ENCODE results near the gene NAA10.

DNA sequence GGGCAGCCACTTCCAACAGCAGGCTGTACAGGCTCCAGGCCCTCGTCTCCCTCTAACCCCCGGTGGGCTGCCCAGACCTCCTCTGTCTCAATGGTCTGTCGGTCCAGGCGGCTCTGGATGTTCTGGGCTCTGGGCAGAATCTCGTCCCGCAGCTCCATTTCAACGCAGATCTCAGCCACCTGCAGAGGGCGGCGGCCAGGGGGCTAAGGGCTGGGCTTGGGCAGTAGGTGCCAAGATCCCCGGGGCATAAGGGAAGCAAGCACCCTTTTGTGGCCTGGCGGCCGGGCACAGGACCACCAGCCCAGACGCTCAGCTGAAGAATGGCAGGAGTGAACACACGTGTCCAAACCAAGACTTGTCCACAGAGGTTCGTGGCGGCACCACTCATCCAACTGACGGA lies 21.1 kb downstream of the NAA10 start:
- TF ChIP-seq, protein P1, sequence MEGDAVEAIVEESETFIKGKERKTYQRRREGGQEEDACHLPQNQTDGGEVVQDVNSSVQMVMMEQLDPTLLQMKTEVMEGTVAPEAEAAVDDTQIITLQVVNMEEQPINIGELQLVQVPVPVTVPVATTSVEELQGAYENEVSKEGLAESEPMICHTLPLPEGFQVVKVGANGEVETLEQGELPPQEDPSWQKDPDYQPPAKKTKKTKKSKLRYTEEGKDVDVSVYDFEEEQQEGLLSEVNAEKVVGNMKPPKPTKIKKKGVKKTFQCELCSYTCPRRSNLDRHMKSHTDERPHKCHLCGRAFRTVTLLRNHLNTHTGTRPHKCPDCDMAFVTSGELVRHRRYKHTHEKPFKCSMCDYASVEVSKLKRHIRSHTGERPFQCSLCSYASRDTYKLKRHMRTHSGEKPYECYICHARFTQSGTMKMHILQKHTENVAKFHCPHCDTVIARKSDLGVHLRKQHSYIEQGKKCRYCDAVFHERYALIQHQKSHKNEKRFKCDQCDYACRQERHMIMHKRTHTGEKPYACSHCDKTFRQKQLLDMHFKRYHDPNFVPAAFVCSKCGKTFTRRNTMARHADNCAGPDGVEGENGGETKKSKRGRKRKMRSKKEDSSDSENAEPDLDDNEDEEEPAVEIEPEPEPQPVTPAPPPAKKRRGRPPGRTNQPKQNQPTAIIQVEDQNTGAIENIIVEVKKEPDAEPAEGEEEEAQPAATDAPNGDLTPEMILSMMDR (IDR thresholded peaks at IDR 0.05): no peak
- no peak for TF ChIP-seq POLR2A (IDR thresholded peaks at IDR 0.05)

Measured in tibial nerve (tissue), 3 donors.